HEK293 (cell line): ENCODE data around the gene LCN2.

ENCODE experiments used
- CTCF ChIA-PET: fragments of 350-600 bp; formaldehyde crosslinking; extraction: SDS; loops from one replicate; lab custom pipeline; 2021; ENCODE audit warnings: antibody characterized with exemption; lab: Yijun Ruan, JAX
- POLR2A ChIA-PET: fragments of 300-600 bp; formaldehyde crosslinking; extraction: SDS; loops from one replicate; lab custom pipeline; 2020; ENCODE audit warnings: antibody characterized with exemption, inconsistent platforms; lab: Yijun Ruan, JAX
- H3K27ac ChIP-seq: fragments of 200-500 bp; sonication (Bioruptor generic); 2 replicates; pipeline ENCODE4 v1.5.1; 2014; ENCODE audit warnings: low read depth, low read length, control low read depth, inconsistent platforms; ENCODE audit errors: extremely low read depth
- H3K36me3 ChIP-seq, 2 experiments: fragments of 200-500 bp in 1 of 2; sonication (Bioruptor generic) in 1 of 2; 1 replicate in 1 of 2; 2 replicates in 1 of 2; pipeline ENCODE4 v1.5.1; 2014 to 2017; ENCODE audit warnings: inconsistent platforms in 2 of 2, low read length in 2 of 2; ENCODE audit not compliant: control insufficient read depth in 2 of 2, insufficient read depth in 1 of 2
- H3K4me1 ChIP-seq: fragments of 200-500 bp; sonication (Bioruptor generic); 2 replicates; pipeline ENCODE4 v1.5.1; 2014; ENCODE audit warnings: mild to moderate bottlenecking, low read length, inconsistent platforms; ENCODE audit not compliant: control insufficient read depth, insufficient read depth
- H3K4me3 ChIP-seq: 2 replicates; pipeline ENCODE4 v1.5.1; 2011; ENCODE audit warnings: low read depth, mild to moderate bottlenecking, control low read depth, low read length, moderate library complexity
- H3K9me3 ChIP-seq: fragments of 200-500 bp; sonication (Bioruptor generic); 2 replicates; pipeline ENCODE4 v1.5.1; 2014; ENCODE audit warnings: low read depth, low read length, inconsistent platforms; ENCODE audit not compliant: control insufficient read depth, insufficient read depth
- ELK4 ChIP-seq: IDR thresholded peaks from 2 replicates; pipeline ENCODE4 v1.6.1; 2011; ENCODE audit warnings: mild to moderate bottlenecking, low read depth, low read length, borderline replicate concordance
- GLIS1 ChIP-seq: fragments of 450-650 bp; formaldehyde crosslinking; IDR thresholded peaks from 2 replicates; pipeline ENCODE4 v1.5.1; 2016; ENCODE audit warnings: missing biosample characterization, missing genetic modification characterization
- HOXA7 ChIP-seq: sonication (generic); formaldehyde crosslinking; IDR thresholded peaks from 2 replicates; pipeline ENCODE4 v1.8.1; 2022; ENCODE audit warnings: missing genetic modification reagents, borderline replicate concordance
- KLF17 ChIP-seq: fragments of 450-650 bp; formaldehyde crosslinking; IDR thresholded peaks from 2 replicates; pipeline ENCODE4 v1.5.1; 2016; ENCODE audit warnings: missing biosample characterization, missing genetic modification characterization
- MYNN ChIP-seq: fragments of 450-650 bp; formaldehyde crosslinking; IDR thresholded peaks from 2 replicates; pipeline ENCODE4 v1.5.1; 2016; ENCODE audit warnings: missing biosample characterization, missing genetic modification characterization, borderline replicate concordance
- SCRT1 ChIP-seq: fragments of 450-650 bp; formaldehyde crosslinking; IDR thresholded peaks from 2 replicates; pipeline ENCODE4 v1.5.1; 2016; ENCODE audit warnings: missing biosample characterization, missing genetic modification characterization, borderline replicate concordance
- SCRT2 ChIP-seq: fragments of 450-650 bp; formaldehyde crosslinking; IDR thresholded peaks from 2 replicates; pipeline ENCODE4 v1.5.1; 2016; ENCODE audit warnings: missing biosample characterization, missing genetic modification characterization
- SETDB1 ChIP-seq: IDR thresholded peaks from one replicate; pipeline ENCODE4 v1.6.1; 2017; ENCODE audit warnings: mild to moderate bottlenecking, low read length, moderate library complexity, mixed read lengths; ENCODE audit not compliant: insufficient read length
- TRIM28 ChIP-seq: IDR thresholded peaks from 2 replicates; pipeline ENCODE4 v1.6.1; 2011; ENCODE audit warnings: low read length, control low read depth, borderline replicate concordance
- ZBTB6 ChIP-seq: fragments of 450-650 bp; formaldehyde crosslinking; IDR thresholded peaks from 2 replicates; pipeline ENCODE4 v1.5.1; 2017; ENCODE audit warnings: missing biosample characterization, missing genetic modification characterization
- ZFP3 ChIP-seq: fragments of 450-650 bp; formaldehyde crosslinking; IDR thresholded peaks from 2 replicates; pipeline ENCODE4 v1.5.1; 2016; ENCODE audit warnings: low read depth, missing biosample characterization, missing genetic modification characterization
- ZIC2 ChIP-seq: fragments of 450-650 bp; formaldehyde crosslinking; IDR thresholded peaks from 2 replicates; pipeline ENCODE4 v1.5.1; 2016; ENCODE audit warnings: missing biosample characterization, missing genetic modification characterization
- ZNF16 ChIP-seq: fragments of 450-650 bp; formaldehyde crosslinking; IDR thresholded peaks from 2 replicates; pipeline ENCODE4 v1.5.1; 2016; ENCODE audit warnings: low read depth, missing biosample characterization, missing genetic modification characterization
- ZNF292 ChIP-seq: fragments of 450-650 bp; formaldehyde crosslinking; IDR thresholded peaks from 2 replicates; pipeline ENCODE4 v1.5.1; 2016; ENCODE audit warnings: low read depth, missing biosample characterization, missing genetic modification characterization, borderline replicate concordance
- ZNF48 ChIP-seq: fragments of 450-650 bp; formaldehyde crosslinking; IDR thresholded peaks from 2 replicates; pipeline ENCODE4 v1.5.1; 2016; ENCODE audit warnings: missing biosample characterization, missing genetic modification characterization
- ZNF555 ChIP-seq: fragments of 450-650 bp; formaldehyde crosslinking; conservative IDR thresholded peaks from 2 replicates; pipeline ENCODE4 v1.5.1; 2017; ENCODE audit warnings: missing biosample characterization, mild to moderate bottlenecking, missing genetic modification characterization, inconsistent platforms
- ZNF596 ChIP-seq: fragments of 450-650 bp; IDR thresholded peaks from 2 replicates; pipeline ENCODE4 v1.5.0; 2018; ENCODE audit warnings: missing biosample characterization, mild to moderate bottlenecking, missing genetic modification characterization, moderate library complexity
- ZNF610 ChIP-seq: fragments of 450-650 bp; formaldehyde crosslinking; IDR thresholded peaks from 2 replicates; pipeline ENCODE4 v1.5.1; 2016; ENCODE audit warnings: missing biosample characterization, missing genetic modification characterization, borderline replicate concordance
- ZNF624 ChIP-seq: fragments of 450-650 bp; formaldehyde crosslinking; IDR thresholded peaks from 2 replicates; pipeline ENCODE4 v1.5.1; 2017; ENCODE audit warnings: missing biosample characterization, missing genetic modification characterization
- TF ChIP-seq, protein P1 (sequence below): fragments of 450-650 bp; formaldehyde crosslinking; IDR thresholded peaks from 2 replicates; pipeline ENCODE4 v1.5.1; 2016; ENCODE audit warnings: missing biosample characterization, missing genetic modification characterization, borderline replicate concordance
- TF ChIP-seq, protein P2 (sequence below): fragments of 450-650 bp; formaldehyde crosslinking; conservative IDR thresholded peaks from 2 replicates; pipeline ENCODE4 v1.5.1; 2016; ENCODE audit warnings: low read depth, missing biosample characterization, missing genetic modification characterization

Gene LCN2

GRCh38 chr9:128175726-128176125, 26.5 kb downstream of the LCN2 start:
- no peaks in the 10 kb centered on the region for H3K4me1 ChIP-seq
- H3K4me3 ChIP-seq: no peak overlapping the region
- no peak for TF ChIP-seq ZNF48 (tag by site-specific recombination)
- TF ChIP-seq ZNF555: no peak
- TF ChIP-seq ZNF624: no peak
- no peak for TF ChIP-seq ZBTB6 (tag by site-specific recombination)
- TF ChIP-seq, protein P1, sequence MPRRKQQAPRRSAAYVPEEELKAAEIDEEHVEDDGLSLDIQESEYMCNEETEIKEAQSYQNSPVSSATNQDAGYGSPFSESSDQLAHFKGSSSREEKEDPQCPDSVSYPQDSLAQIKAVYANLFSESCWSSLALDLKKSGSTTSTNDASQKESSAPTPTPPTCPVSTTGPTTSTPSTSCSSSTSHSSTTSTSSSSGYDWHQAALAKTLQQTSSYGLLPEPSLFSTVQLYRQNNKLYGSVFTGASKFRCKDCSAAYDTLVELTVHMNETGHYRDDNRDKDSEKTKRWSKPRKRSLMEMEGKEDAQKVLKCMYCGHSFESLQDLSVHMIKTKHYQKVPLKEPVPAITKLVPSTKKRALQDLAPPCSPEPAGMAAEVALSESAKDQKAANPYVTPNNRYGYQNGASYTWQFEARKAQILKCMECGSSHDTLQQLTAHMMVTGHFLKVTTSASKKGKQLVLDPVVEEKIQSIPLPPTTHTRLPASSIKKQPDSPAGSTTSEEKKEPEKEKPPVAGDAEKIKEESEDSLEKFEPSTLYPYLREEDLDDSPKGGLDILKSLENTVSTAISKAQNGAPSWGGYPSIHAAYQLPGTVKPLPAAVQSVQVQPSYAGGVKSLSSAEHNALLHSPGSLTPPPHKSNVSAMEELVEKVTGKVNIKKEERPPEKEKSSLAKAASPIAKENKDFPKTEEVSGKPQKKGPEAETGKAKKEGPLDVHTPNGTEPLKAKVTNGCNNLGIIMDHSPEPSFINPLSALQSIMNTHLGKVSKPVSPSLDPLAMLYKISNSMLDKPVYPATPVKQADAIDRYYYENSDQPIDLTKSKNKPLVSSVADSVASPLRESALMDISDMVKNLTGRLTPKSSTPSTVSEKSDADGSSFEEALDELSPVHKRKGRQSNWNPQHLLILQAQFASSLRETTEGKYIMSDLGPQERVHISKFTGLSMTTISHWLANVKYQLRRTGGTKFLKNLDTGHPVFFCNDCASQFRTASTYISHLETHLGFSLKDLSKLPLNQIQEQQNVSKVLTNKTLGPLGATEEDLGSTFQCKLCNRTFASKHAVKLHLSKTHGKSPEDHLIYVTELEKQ (tag by site-specific recombination): no peak
- no peak for TF ChIP-seq ZFP3
- TF ChIP-seq GLIS1 (tag by site-specific recombination): peak; percentile 74
- TF ChIP-seq, protein P2, sequence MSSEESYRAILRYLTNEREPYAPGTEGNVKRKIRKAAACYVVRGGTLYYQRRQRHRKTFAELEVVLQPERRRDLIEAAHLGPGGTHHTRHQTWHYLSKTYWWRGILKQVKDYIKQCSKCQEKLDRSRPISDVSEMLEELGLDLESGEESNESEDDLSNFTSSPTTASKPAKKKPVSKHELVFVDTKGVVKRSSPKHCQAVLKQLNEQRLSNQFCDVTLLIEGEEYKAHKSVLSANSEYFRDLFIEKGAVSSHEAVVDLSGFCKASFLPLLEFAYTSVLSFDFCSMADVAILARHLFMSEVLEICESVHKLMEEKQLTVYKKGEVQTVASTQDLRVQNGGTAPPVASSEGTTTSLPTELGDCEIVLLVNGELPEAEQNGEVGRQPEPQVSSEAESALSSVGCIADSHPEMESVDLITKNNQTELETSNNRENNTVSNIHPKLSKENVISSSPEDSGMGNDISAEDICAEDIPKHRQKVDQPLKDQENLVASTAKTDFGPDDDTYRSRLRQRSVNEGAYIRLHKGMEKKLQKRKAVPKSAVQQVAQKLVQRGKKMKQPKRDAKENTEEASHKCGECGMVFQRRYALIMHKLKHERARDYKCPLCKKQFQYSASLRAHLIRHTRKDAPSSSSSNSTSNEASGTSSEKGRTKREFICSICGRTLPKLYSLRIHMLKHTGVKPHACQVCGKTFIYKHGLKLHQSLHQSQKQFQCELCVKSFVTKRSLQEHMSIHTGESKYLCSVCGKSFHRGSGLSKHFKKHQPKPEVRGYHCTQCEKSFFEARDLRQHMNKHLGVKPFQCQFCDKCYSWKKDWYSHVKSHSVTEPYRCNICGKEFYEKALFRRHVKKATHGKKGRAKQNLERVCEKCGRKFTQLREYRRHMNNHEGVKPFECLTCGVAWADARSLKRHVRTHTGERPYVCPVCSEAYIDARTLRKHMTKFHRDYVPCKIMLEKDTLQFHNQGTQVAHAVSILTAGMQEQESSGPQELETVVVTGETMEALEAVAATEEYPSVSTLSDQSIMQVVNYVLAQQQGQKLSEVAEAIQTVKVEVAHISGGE (tag by site-specific recombination): no peak
- TF ChIP-seq ZNF16 (tag by site-specific recombination): no peak
- TF ChIP-seq ELK4: no peak
- TF ChIP-seq ZIC2: peak; percentile 83
- TF ChIP-seq HOXA7 (CRISPR knock-in tag): no peak
- TF ChIP-seq ZNF596 (tag by site-specific recombination): no peak
- no peak for TF ChIP-seq ZNF292 (tag by site-specific recombination)
- TF ChIP-seq, all 188 proteins: peak for 2
- peaks cover 0 to 67% of the 10 kb centered on the region in 2 experiments; a peak in 2 of 3 replicates for H3K36me3 ChIP-seq
- ChIA-PET CTCF (interaction anchor here (1.1 to 1.5 kb wide), 4 partner anchors 8 to 25 kb away, joined by 3 to 8 read pairs (median 4); partner anchors contain the start of gene CIZ1), POLR2A (interaction anchor here (0.7 to 2.4 kb wide), 2 partner anchors 11 to 15 kb away, joined by 3 to 8 read pairs; no protein-coding TSS in a partner anchor)
- H3K9me3 ChIP-seq: no peaks in the 10 kb centered on the region
- H3K27ac ChIP-seq: no peak overlapping the region

GRCh38 chr9:128178806-128179431, 29.7 kb downstream of the LCN2 start:
- Histone ChIP-seq H3K4me3 (no peak overlapping the region), H3K36me3 (peaks cover 3 to 87% of the 10 kb centered on the region in 2 experiments; a peak in 2 of 3 replicates), H3K9me3 (no peaks in the 10 kb centered on the region), H3K4me1 (no peaks in the 10 kb centered on the region), H3K27ac (no peak overlapping the region)
- POLR2A ChIA-PET: interaction anchor here (0.6 to 1.5 kb wide), 2 partner anchors 19 to 33 kb away, joined by 5 read pairs; partner anchors contain the start of gene BBLN
- CTCF ChIA-PET: interaction anchor here (0.7 kb wide), 1 partner anchor 233 kb away, joined by 3 read pairs; no protein-coding TSS in a partner anchor
- TF ChIP-seq KLF17 (tag by site-specific recombination) (no peak), SETDB1 (peak; percentile 77), SCRT1 (tag by site-specific recombination) (peak; percentile 93), ZNF610 (tag by site-specific recombination) (no peak), MYNN (tag by site-specific recombination) (no peak), TRIM28 (peak; percentile 99; the same call in 1 of the 2 replicates), SCRT2 (tag by site-specific recombination) (peak; percentile 87)
